ENCODE measurements around the gene BHLHA15.

Gene BHLHA15

GRCh38 chr7:98211221-98211675 lies at the start of gene BHLHA15:
Gene BHLHA15, plus strand, starts transcription at chr7:98211439. Its CDS starts 871 bp downstream, at chr7:98212310.
- peak within 1 kb of the TSS; percentile 42 for H3K4me3 ChIP-seq (ENCODE audit: low read length)
- DNase-seq (ENCODE audit: low read depth) = no peak
- no peak for TF ChIP-seq CTCF (conservative IDR thresholded peaks at IDR 0.05; ENCODE audit: low read length)

- TF ChIP-seq CTCF (conservative IDR thresholded peaks at IDR 0.05; ENCODE audit: low read length) = no peak
- H3K4me3 ChIP-seq (ENCODE audit: low read length) = no peak overlapping the region
- DNase-seq (ENCODE audit: low read depth) = no peak
These were observed 48.5 kb upstream of the BHLHA15 start for GRCh38 chr7:98162758-98163157.

GRCh38 chr7:98163269-98163668 lies 48.0 kb upstream of the BHLHA15 start:
- no peak for TF ChIP-seq CTCF (conservative IDR thresholded peaks at IDR 0.05; ENCODE audit: low read length)
- no peak for DNase-seq (ENCODE audit: low read depth)
- H3K4me3 ChIP-seq (ENCODE audit: low read length) = no peak overlapping the region

GRCh38 chr7:98163704-98164494 lies 47.3 kb upstream of the BHLHA15 start:
- H3K4me3 ChIP-seq (ENCODE audit: low read length) = no peak overlapping the region
- no peak for TF ChIP-seq CTCF (conservative IDR thresholded peaks at IDR 0.05; ENCODE audit: low read length)
- no peak for DNase-seq (ENCODE audit: low read depth)

- no peak overlapping the region for H3K4me3 ChIP-seq (ENCODE audit: low read length)
- peak; percentile 5 for DNase-seq (ENCODE audit: low read depth)
- TF ChIP-seq CTCF (conservative IDR thresholded peaks at IDR 0.05; ENCODE audit: low read length) = peak; percentile 44
These were observed 45.2 kb upstream of the BHLHA15 start for GRCh38 chr7:98165827-98166667.

- no peak for TF ChIP-seq CTCF (conservative IDR thresholded peaks at IDR 0.05; ENCODE audit: low read length)
- H3K4me3 ChIP-seq (ENCODE audit: low read length) = no peak overlapping the region
- no peak for DNase-seq (ENCODE audit: low read depth)
These were observed 44.6 kb upstream of the BHLHA15 start for GRCh38 chr7:98166668-98166970.

Measured in AG10803 (cell line).